ENCODE results near the gene TDRD9. TPM values are rescaled to one million over a fixed set of nuclear protein-coding genes. Genes with fewer than 3 reads are reported as not detected.

Gene TDRD9
- total RNA-seq, 1 donor from 2014 or later, result 4.8 TPM

DNA sequence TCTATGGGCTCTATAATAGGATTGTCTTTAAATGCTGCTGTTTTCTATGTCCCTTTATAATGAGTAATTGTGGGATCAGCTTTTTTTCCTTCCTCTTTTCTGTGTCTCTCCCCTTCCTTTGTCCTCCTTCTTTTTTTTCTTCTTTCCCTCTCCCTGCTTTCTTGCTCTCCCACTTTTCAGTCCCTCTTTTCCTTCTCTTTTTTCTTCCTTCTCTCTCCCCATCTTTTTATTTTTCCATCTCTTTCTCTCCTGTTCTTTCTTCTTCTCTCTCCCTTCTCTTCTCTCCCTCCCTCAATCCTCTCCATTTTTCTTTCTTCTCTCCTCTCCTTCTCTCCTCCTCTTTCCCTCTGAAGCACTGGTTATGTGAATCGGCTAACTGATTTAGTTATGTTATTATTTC lies 76.6 kb downstream of the TDRD9 start:
- H3K36me3 ChIP-seq, result no peaks in the 10 kb centered on the region
- TF ChIP-seq, protein P1, sequence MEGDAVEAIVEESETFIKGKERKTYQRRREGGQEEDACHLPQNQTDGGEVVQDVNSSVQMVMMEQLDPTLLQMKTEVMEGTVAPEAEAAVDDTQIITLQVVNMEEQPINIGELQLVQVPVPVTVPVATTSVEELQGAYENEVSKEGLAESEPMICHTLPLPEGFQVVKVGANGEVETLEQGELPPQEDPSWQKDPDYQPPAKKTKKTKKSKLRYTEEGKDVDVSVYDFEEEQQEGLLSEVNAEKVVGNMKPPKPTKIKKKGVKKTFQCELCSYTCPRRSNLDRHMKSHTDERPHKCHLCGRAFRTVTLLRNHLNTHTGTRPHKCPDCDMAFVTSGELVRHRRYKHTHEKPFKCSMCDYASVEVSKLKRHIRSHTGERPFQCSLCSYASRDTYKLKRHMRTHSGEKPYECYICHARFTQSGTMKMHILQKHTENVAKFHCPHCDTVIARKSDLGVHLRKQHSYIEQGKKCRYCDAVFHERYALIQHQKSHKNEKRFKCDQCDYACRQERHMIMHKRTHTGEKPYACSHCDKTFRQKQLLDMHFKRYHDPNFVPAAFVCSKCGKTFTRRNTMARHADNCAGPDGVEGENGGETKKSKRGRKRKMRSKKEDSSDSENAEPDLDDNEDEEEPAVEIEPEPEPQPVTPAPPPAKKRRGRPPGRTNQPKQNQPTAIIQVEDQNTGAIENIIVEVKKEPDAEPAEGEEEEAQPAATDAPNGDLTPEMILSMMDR (IDR thresholded peaks at IDR 0.05; ENCODE audit: borderline replicate concordance), result no peak
- no peaks in the 10 kb centered on the region for H3K9me3 ChIP-seq (replicated peaks)
- no peaks in the 10 kb centered on the region for H3K4me1 ChIP-seq
- DNase-seq, result no peak
- no peak overlapping the region for H3K27ac ChIP-seq (replicated peaks)
- H3K27me3 ChIP-seq (ENCODE audit: low read depth), result peaks cover 2% of the 10 kb centered on the region
- H3K4me3 ChIP-seq, result no peak overlapping the region
- intact Hi-C loops (cut with micrococcal nuclease), result no loop called here

DNA sequence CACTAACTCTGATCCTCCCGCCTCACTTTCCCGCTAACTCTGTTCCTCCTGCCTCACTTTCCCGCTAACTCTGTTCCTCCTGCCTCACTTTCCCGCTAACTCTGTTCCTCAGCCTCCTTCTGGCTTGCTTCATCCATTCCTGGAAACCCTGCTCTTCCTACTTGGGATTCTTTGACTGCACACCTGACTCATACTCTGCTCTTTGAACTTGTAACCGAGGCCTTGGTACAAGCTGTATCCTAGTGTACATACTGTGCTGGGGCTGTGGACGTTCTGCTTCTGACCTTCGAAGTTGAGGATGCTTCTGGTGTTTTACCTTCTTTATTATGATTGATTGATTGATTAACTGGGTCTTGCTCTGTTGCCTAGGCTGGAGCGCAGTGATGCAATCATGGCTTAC lies 77.2 kb downstream of the TDRD9 start:
- TF ChIP-seq, protein P1 (IDR thresholded peaks at IDR 0.05; ENCODE audit: borderline replicate concordance), result no peak
- no peaks in the 10 kb centered on the region for H3K36me3 ChIP-seq
- no peaks in the 10 kb centered on the region for H3K4me1 ChIP-seq
- no peak overlapping the region for H3K27ac ChIP-seq (replicated peaks)
- H3K9me3 ChIP-seq (replicated peaks), result no peaks in the 10 kb centered on the region
- H3K4me3 ChIP-seq, result no peak overlapping the region
- intact Hi-C loops (cut with micrococcal nuclease), result no loop called here
- no peaks in the 10 kb centered on the region for H3K27me3 ChIP-seq (ENCODE audit: low read depth)
- DNase-seq, result no peak

DNA sequence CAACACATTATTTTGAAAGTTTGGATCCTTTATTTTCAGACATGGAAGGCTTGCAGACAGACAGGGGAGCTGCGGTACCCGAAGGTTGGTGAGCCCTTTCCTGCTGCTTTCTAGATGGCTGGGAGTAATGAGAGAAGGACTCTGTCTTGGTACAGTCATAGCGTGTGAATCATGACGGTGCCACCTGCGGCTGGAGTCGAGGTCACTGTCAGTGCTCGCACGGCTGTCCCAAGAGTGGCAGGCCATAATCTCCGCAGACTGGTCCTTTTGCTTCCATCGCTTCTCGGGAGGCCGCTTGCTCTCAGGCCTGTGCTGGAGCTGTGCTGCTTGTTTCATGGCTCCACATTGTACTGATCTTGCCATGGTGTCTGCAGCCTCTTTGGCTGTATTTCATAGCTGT lies 78.9 kb downstream of the TDRD9 start:
- intact Hi-C loops (cut with micrococcal nuclease), result no loop called here
- H3K4me3 ChIP-seq, result no peak overlapping the region
- no peak overlapping the region for H3K27ac ChIP-seq (replicated peaks)
- no peaks in the 10 kb centered on the region for H3K36me3 ChIP-seq
- no peak for DNase-seq
- no peaks in the 10 kb centered on the region for H3K9me3 ChIP-seq (replicated peaks)
- TF ChIP-seq, protein P1 (IDR thresholded peaks at IDR 0.05; ENCODE audit: borderline replicate concordance), result no peak
- H3K4me1 ChIP-seq, result peaks cover 2% of the 10 kb centered on the region
- no peaks in the 10 kb centered on the region for H3K27me3 ChIP-seq (ENCODE audit: low read depth)

DNA sequence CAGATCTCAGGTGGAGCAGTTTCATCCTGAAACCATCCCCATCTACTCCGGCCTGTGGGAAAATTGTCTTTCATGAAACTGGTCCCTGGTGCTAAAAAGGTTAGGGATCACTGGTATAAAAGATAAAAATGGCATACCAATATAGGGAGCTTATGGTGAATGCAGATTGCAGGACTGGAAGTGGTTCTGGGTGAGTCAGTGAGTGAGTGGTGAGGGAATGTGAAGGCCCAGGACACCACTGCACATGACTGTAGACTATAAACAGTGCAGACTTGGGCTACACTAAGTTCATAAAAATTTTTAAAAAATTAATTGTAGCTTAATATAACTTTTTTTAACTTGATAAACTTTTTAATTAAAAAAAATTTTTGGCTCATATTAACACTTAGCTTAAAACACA lies 81.0 kb downstream of the TDRD9 start:
- intact Hi-C loops (cut with micrococcal nuclease), result no loop called here
- Histone ChIP-seq H3K9me3 (replicated peaks) (no peaks in the 10 kb centered on the region), H3K36me3 (no peaks in the 10 kb centered on the region), H3K27me3 (ENCODE audit: low read depth) (no peaks in the 10 kb centered on the region), H3K27ac (replicated peaks) (no peak overlapping the region), H3K4me3 (no peak overlapping the region), H3K4me1 (peaks cover 6% of the 10 kb centered on the region)
- no peak for DNase-seq
- TF ChIP-seq, protein P1 (IDR thresholded peaks at IDR 0.05; ENCODE audit: borderline replicate concordance), result no peak

DNA sequence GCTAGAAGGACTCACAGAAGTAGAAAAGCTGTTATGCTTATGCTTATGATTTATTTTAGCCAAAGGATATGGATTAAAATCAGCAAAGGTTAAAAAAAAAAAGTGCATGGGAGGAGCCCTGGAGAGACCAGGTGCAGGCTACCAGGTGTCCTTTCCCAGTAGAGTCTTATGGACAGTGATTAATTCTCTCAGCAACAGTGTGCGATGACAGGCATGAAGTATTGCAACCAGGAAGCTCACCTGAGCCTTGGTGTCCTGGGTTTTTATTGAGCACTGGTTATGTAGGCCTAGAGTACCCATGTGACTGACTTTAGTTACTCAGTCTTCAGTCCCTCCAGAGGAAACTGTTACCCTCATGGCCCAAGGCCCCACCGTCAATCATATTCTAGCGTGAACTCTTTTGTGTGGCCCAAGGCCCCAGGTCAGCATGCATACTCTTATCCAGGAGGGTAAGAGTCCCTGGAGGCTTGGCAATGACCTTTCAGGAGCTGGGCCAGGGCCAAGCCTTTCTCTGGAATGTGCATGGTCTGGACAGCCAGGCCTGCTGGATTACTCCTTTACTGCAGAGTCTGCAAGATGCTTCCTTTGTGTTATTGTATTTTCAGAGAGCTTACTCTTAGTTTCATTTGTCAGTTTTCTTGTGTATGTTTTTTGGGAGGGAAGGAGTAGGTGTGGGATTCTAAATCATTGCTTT lies 83.7 kb downstream of the TDRD9 start:
- no peak overlapping the region for H3K27ac ChIP-seq (replicated peaks)
- no peaks in the 10 kb centered on the region for H3K36me3 ChIP-seq
- no peak overlapping the region for H3K4me3 ChIP-seq
- H3K9me3 ChIP-seq (replicated peaks), result no peaks in the 10 kb centered on the region
- no peaks in the 10 kb centered on the region for H3K27me3 ChIP-seq (ENCODE audit: low read depth)
- intact Hi-C loops (cut with micrococcal nuclease), result no loop called here
- peaks cover 6% of the 10 kb centered on the region for H3K4me1 ChIP-seq
- peak; percentile 38 for DNase-seq
- TF ChIP-seq, protein P1 (IDR thresholded peaks at IDR 0.05; ENCODE audit: borderline replicate concordance), result no peak
